VCaP (cell line): ENCODE measurements around the gene MTTP.

Experiments used
- H3K27ac ChIP-seq: fragments of 450-650 bp; 2 replicates; pipeline ENCODE4 v1.5.1; 2017
- CTCF ChIP-seq: fragments of 450-650 bp; conservative IDR thresholded peaks from 2 replicates; pipeline ENCODE4 v1.5.1; 2017; ENCODE audit warnings: mild to moderate bottlenecking, moderate library complexity

The MTTP gene

GRCh38 chr4:99642725-99643489 lies 68.3 kb downstream of the MTTP start:
- no peak for TF ChIP-seq CTCF
- H3K27ac ChIP-seq = no peak overlapping the region

GRCh38 chr4:99644453-99644852 lies 69.8 kb downstream of the MTTP start:
- H3K27ac ChIP-seq = no peak overlapping the region
- TF ChIP-seq CTCF = no peak

GRCh38 chr4:99645036-99645435 lies 70.4 kb downstream of the MTTP start:
- no peak overlapping the region for H3K27ac ChIP-seq
- no peak for TF ChIP-seq CTCF

- no peak for TF ChIP-seq CTCF
- H3K27ac ChIP-seq = no peak overlapping the region
These were observed 71.0 kb downstream of the MTTP start for GRCh38 chr4:99645638-99646037.

- TF ChIP-seq CTCF = no peak
- H3K27ac ChIP-seq = no peak overlapping the region
These were observed 72.4 kb downstream of the MTTP start for GRCh38 chr4:99647071-99647470.

- H3K27ac ChIP-seq = no peak overlapping the region
These were observed 73.7 kb downstream of the MTTP start for GRCh38 chr4:99648321-99648720.

GRCh38 chr4:99649208-99649607 lies 74.6 kb downstream of the MTTP start:
- H3K27ac ChIP-seq = no peak overlapping the region

More at GRCh38 chr4:99648321-99648720, 73.7 kb downstream of the MTTP start:
- no peak for TF ChIP-seq CTCF

More at GRCh38 chr4:99649208-99649607, 74.6 kb downstream of the MTTP start:
- TF ChIP-seq CTCF = no peak
